PC-3 (cell line): ENCODE results near the gene FBXL4. TPM values are rescaled to one million over a fixed set of nuclear protein-coding genes. Genes with fewer than 3 reads are reported as not detected.

Experiments
- ATAC-seq: fragments of 200-7000 bp; cut with Tn5 transposase; 2 replicates; pipeline ENCODE4 v1.9.1; 2020; ENCODE audit warnings: mild to moderate bottlenecking, moderate library complexity
- BruUV-seq: library from RNA; stranded (reverse); fragments of 400-500 nt; replicated peaks from 2 replicates; lab custom pipeline; 2021; lab: Mats Ljungman, UMichigan
- CTCF ChIA-PET: fragments of 300-600 bp; sonication (Branson Sonifier 250); formaldehyde crosslinking; loops from one replicate; lab custom pipeline; 2022; ENCODE audit warnings: antibody characterized with exemption; lab: Charles Lee
- POLR2A ChIA-PET: fragments of 300-600 bp; sonication (Branson Sonifier 250); formaldehyde crosslinking; loops from one replicate; lab custom pipeline; 2022; ENCODE audit warnings: antibody characterized with exemption; ENCODE audit not compliant: unreplicated experiment; lab: Charles Lee
- DNase-seq: peaks from one replicate; pipeline ENCODE4 v3.0.0-alpha.2; 2015
- H2AFZ ChIP-seq: fragments of 300-600 bp; sonication (generic); 2 replicates; pipeline ENCODE4 v1.6.0; 2016; ENCODE audit warnings: antibody characterized with exemption, low read length
- H3F3A ChIP-seq: fragments of 300-600 bp; sonication (generic); one replicate; pipeline ENCODE4 v1.6.0; 2017; ENCODE audit warnings: antibody characterized with exemption, low read length, control low read depth, mild to moderate bottlenecking; ENCODE audit not compliant: unreplicated experiment
- H3K27ac ChIP-seq: fragments of 300-600 bp; sonication (generic); 2 replicates; pipeline ENCODE4 v1.5.1; 2016; ENCODE audit warnings: mild to moderate bottlenecking, low read length
- H3K27me3 ChIP-seq: fragments of 300-600 bp; sonication (generic); 2 replicates; pipeline ENCODE4 v1.6.1; 2016; ENCODE audit warnings: low read length, mixed read lengths
- H3K36me3 ChIP-seq: fragments of 300-600 bp; sonication (generic); 2 replicates; pipeline ENCODE4 v1.6.1; 2016; ENCODE audit warnings: low read depth, mixed run types, low read length, mixed read lengths
- H3K4me1 ChIP-seq: fragments of 300-600 bp; sonication (generic); 2 replicates; pipeline ENCODE4 v1.5.1; 2016; ENCODE audit warnings: low read length; ENCODE audit not compliant: insufficient read depth
- H3K4me2 ChIP-seq: fragments of 300-600 bp; sonication (generic); 2 replicates; pipeline ENCODE4 v1.6.0; 2016; ENCODE audit warnings: low read length
- H3K4me3 ChIP-seq: fragments of 300-600 bp; sonication (generic); 2 replicates; pipeline ENCODE4 v1.5.1; 2016; ENCODE audit warnings: mild to moderate bottlenecking, low read length, mixed read lengths
- H3K79me2 ChIP-seq: fragments of 300-600 bp; sonication (generic); 2 replicates; pipeline ENCODE4 v1.6.1; 2017; ENCODE audit warnings: low read length, mixed read lengths
- H3K9ac ChIP-seq: fragments of 300-600 bp; sonication (generic); 2 replicates; pipeline ENCODE4 v1.6.0; 2016; ENCODE audit warnings: mild to moderate bottlenecking, low read length
- H3K9me2 ChIP-seq: fragments of 300-600 bp; sonication (generic); replicated peaks from 2 replicates; pipeline ENCODE4 v1.6.1; 2016; ENCODE audit warnings: mixed run types, low read length, mixed read lengths
- H3K9me3 ChIP-seq: fragments of 300-600 bp; sonication (generic); 2 replicates; pipeline ENCODE4 v1.6.1; 2016; ENCODE audit warnings: low read length, mixed read lengths
- H4K20me1 ChIP-seq: fragments of 300-600 bp; sonication (generic); 2 replicates; pipeline ENCODE4 v1.6.1; 2016; ENCODE audit warnings: low read length, mixed read lengths
- CTCF ChIP-seq: fragments of 300-600 bp; sonication (generic); conservative IDR thresholded peaks from 2 replicates; pipeline ENCODE4 v1.5.1; 2017; ENCODE audit warnings: antibody characterized with exemption, low read depth, mild to moderate bottlenecking, low read length
- EZH2 ChIP-seq: fragments of 300-600 bp; sonication (generic); IDR thresholded peaks from one replicate; pipeline ENCODE4 v1.6.1; 2017; ENCODE audit warnings: antibody characterized with exemption, mild to moderate bottlenecking, low read length; ENCODE audit not compliant: unreplicated experiment
- EZH2phosphoT487 ChIP-seq: fragments of 300-600 bp; sonication (generic); IDR thresholded peaks from 2 replicates; pipeline ENCODE4 v1.6.1; 2018; ENCODE audit warnings: mild to moderate bottlenecking, antibody characterized with exemption, low read length, borderline replicate concordance
- intact Hi-C: fragments of 100-400 bp; cut with micrococcal nuclease; formaldehyde crosslinking; loops from 2 replicates; pipeline ENCODE4 v1.9.0; 2023
- total RNA-seq: library from RNA; depleted of rRNA; stranded (reverse); fragments of >200 nt; gene quantifications from 2 replicates; pipeline ENCODE4 v1.2.3, GENCODE V29; 2014

FBXL4 gene
- total RNA-seq, 1 experiment from 2014 or later, result 3.8 TPM

GRCh38 chr6:98975421-98975820 lies 27.7 kb upstream of the FBXL4 start:
- no peak for TF ChIP-seq EZH2
- TF ChIP-seq CTCF, result no peak
- no peak for TF ChIP-seq EZH2phosphoT487
- Histone ChIP-seq H3K9me3 (no peaks in the 10 kb centered on the region), H3F3A (no peaks in the 10 kb centered on the region), H3K9me2 (no peaks in the 10 kb centered on the region), H3K79me2 (no peaks in the 10 kb centered on the region), H3K4me3 (no peak overlapping the region), H3K9ac (no peak overlapping the region), H3K36me3 (no peaks in the 10 kb centered on the region), H3K4me2 (no peak overlapping the region), H4K20me1 (no peaks in the 10 kb centered on the region), H3K4me1 (no peaks in the 10 kb centered on the region), H2AFZ (no peak overlapping the region), H3K27me3 (no peaks in the 10 kb centered on the region), H3K27ac (no peak overlapping the region)
- no peak for DNase-seq
- ChIA-PET POLR2A (no interaction called here), CTCF (no interaction called here)
- no peak for ATAC-seq
- BruUV-seq, result no TSS peak
- intact Hi-C loops, result no loop called here

GRCh38 chr6:98974309-98974708 lies 26.6 kb upstream of the FBXL4 start:
- ChIA-PET CTCF (no interaction called here), POLR2A (no interaction called here)
- Histone ChIP-seq H3K27me3 (no peaks in the 10 kb centered on the region), H3K4me2 (no peak overlapping the region), H4K20me1 (no peaks in the 10 kb centered on the region), H3K27ac (no peak overlapping the region), H3K4me1 (no peaks in the 10 kb centered on the region), H2AFZ (no peak overlapping the region), H3F3A (no peaks in the 10 kb centered on the region), H3K9ac (no peak overlapping the region), H3K9me3 (no peaks in the 10 kb centered on the region), H3K9me2 (no peaks in the 10 kb centered on the region), H3K36me3 (no peaks in the 10 kb centered on the region), H3K79me2 (no peaks in the 10 kb centered on the region), H3K4me3 (no peak overlapping the region)
- ATAC-seq, result no peak
- no TSS peak for BruUV-seq
- DNase-seq, result no peak
- intact Hi-C loops, result no loop called here
- no peak for TF ChIP-seq EZH2
- no peak for TF ChIP-seq EZH2phosphoT487
- TF ChIP-seq CTCF, result no peak

- BruUV-seq, result no TSS peak
- H3K9me2 ChIP-seq, result no peaks in the 10 kb centered on the region
- H3K9me3 ChIP-seq, result no peaks in the 10 kb centered on the region
- no peak overlapping the region for H3K9ac ChIP-seq
- H3F3A ChIP-seq, result no peaks in the 10 kb centered on the region
- H3K79me2 ChIP-seq, result no peaks in the 10 kb centered on the region
- CTCF ChIA-PET, result no interaction called here
- no peak overlapping the region for H3K4me2 ChIP-seq
- H4K20me1 ChIP-seq, result no peaks in the 10 kb centered on the region
- H3K27me3 ChIP-seq, result no peaks in the 10 kb centered on the region
- POLR2A ChIA-PET, result no interaction called here
- ATAC-seq, result no peak
- no peaks in the 10 kb centered on the region for H3K36me3 ChIP-seq
- H3K27ac ChIP-seq, result no peak overlapping the region
- intact Hi-C loops, result no loop called here
- no peak for DNase-seq
- TF ChIP-seq EZH2 (no peak), CTCF (no peak), EZH2phosphoT487 (no peak)
- H3K4me3 ChIP-seq, result no peak overlapping the region
- H2AFZ ChIP-seq, result no peak overlapping the region
- H3K4me1 ChIP-seq, result no peaks in the 10 kb centered on the region
Measured at GRCh38 chr6:98973571-98973970, 25.8 kb upstream of the FBXL4 start.
